ENCODE results near the gene TSPO2.

The TSPO2 gene, protein sequence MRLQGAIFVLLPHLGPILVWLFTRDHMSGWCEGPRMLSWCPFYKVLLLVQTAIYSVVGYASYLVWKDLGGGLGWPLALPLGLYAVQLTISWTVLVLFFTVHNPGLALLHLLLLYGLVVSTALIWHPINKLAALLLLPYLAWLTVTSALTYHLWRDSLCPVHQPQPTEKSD

DNA sequence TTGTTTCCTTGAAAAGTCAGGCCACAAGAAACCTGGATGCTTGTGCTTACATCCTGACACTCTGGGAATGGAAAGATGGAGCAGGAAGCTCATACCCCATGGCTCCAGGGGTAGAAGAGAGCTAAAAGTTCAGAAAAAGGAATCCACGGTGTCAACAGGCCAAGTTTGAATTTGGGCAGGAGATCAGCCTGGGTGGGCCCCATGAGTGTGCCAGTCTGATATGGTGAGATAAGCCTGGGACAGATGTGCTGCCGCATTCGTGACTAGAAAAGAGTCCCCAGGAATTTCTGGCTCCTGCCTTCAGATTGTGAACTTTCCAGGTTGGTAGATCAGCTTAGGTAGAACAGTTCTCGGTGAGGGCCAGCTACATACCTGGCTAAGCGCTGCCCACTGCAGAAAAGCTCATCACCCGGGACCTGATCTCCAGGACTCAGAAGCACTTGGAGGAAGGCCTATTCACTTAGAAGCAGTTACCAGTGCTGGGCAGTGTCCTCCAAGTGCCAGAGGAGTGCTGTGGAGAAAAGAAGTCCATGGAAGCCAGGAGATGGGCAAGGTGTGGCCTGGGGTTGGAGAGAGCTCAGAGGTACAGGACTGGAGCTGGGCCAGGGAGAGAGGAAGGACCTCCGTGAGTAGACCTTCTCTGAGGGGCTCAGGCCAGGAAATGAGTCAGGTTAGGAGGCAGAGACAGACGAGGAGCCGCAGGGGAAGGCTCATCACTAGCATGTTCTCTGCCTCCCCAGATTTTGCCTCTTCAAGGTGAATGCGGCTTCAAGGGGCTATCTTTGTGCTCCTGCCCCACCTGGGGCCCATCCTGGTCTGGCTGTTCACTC lies at the start of gene TSPO2:
TSPO2 (plus strand) TSS at position 242 of the 830 bp plus-strand sequence; CDS start at position 761, 519 bp downstream.
- DNase-seq (ENCODE audit: insufficient read length, low spot score) = no peak
- TF ChIP-seq, protein P1, sequence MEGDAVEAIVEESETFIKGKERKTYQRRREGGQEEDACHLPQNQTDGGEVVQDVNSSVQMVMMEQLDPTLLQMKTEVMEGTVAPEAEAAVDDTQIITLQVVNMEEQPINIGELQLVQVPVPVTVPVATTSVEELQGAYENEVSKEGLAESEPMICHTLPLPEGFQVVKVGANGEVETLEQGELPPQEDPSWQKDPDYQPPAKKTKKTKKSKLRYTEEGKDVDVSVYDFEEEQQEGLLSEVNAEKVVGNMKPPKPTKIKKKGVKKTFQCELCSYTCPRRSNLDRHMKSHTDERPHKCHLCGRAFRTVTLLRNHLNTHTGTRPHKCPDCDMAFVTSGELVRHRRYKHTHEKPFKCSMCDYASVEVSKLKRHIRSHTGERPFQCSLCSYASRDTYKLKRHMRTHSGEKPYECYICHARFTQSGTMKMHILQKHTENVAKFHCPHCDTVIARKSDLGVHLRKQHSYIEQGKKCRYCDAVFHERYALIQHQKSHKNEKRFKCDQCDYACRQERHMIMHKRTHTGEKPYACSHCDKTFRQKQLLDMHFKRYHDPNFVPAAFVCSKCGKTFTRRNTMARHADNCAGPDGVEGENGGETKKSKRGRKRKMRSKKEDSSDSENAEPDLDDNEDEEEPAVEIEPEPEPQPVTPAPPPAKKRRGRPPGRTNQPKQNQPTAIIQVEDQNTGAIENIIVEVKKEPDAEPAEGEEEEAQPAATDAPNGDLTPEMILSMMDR (IDR thresholded peaks at IDR 0.05; ENCODE audit: insufficient read depth, missing control alignments) = no peak
- FAIRE-seq = no peak

DNA sequence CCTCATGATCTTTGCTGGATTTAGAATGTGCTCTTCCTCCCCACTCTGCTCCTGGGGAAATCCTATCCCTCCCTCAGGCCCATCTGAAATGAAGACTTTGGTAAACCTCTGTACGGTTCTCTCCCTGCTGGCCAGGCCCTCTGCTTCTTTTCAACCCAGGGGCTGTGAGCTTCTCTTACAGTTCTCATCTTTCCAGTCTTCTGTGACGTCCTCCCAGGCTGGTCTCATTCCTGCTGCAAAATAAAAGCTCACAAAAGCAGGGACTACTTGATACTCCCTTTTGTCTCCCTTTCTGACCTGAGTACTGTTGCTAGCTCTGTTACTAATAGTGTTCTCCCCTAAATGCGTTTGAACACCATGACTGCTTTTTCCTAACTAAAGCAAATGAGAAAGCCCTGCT lies 49.5 kb upstream of the TSPO2 start:
- DNase-seq (ENCODE audit: insufficient read length, low spot score) = no peak
- TF ChIP-seq, protein P1 (IDR thresholded peaks at IDR 0.05; ENCODE audit: insufficient read depth, missing control alignments) = no peak
- FAIRE-seq = no peak

DNA sequence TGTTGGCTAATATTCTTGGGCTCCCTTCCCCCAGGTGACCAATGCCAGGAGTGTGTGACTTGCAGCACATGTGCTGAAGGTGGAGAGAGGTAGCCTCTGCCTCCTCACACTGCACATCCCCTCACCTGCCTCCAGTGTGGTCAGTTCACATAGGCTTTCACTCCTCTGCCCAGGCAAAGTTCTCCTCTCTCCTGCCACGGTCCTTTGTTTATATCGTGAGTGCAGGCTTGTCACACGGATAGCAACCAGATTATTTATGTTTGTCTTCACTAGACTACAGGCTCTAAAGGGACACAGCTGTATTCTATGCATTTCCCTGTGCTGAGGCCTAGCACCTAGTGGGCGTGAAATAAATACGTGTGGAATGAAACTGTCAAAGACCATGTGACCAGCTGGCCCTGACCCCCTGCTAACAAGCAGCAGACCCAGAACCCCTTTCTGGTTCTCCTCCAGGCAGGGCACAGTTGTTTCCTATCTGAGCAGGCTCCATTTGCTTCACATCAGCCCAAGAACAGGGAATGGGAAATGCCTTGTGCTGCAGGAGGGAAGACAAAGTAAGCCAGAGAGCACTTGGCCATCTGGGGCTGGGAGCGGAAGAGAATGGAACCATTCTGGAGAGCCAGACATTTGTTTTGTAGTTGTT lies 45.6 kb upstream of the TSPO2 start:
- FAIRE-seq (no peak), DNase-seq (ENCODE audit: insufficient read length, low spot score) (no peak)
- TF ChIP-seq, protein P1 (IDR thresholded peaks at IDR 0.05; ENCODE audit: insufficient read depth, missing control alignments) = no peak

DNA sequence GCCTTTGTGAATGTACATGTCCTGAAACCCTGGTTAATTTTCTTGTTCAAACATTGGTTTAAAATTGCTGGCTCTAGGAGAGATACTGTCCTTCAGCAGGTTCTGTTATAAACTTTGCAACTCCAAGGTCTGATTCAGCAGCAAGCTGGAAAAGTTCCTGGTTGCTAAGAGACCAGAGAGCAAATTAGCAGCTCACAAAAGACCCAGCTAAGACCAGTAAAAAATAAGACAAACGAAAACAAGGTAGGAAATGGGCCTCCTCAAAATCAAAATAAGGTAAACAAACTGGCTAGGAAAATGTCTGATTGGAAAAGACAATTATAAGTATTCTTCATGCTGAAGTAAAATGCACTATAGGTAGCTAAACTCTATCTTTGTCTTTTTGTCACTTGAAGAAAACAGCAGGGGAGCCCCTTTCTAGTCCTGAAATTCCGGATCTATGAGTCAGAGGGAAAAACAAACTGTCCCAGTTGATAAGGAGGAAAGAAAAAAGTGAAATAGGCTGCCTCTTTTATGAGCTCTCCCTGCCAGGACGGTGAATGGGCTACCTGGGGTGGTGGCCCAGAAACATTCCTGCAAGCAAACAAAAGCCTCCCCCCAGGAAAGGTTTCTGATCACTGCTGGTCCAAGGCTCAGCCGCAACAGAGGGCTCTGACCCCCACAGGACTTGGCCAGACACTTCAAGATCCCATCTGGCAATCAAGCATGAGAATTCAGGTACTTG lies 44.9 kb upstream of the TSPO2 start:
- FAIRE-seq (no peak), DNase-seq (ENCODE audit: insufficient read length, low spot score) (no peak)
- TF ChIP-seq, protein P1 (IDR thresholded peaks at IDR 0.05; ENCODE audit: insufficient read depth, missing control alignments) = no peak

DNA sequence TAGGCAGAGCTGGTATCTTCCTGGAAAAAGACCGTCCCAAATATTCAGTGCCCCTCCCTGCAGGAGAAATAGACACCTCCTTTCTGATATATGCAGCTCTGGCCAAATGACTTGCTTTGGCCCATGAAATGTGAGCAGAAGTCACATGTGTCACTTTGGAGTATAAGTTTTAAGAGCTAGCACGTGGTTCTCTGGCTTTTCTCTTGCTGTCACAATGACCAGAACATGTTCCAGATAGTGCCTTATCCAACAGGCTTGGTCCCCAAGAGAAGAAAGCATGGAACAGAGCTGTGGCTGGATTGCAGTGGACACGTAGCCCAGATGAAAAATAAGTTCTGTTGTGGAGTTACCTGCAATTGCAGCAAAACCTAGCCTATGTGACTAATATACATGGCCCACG lies 43.6 kb upstream of the TSPO2 start:
- no peak for FAIRE-seq
- TF ChIP-seq, protein P1 (IDR thresholded peaks at IDR 0.05; ENCODE audit: insufficient read depth, missing control alignments) = no peak
- DNase-seq (ENCODE audit: insufficient read length, low spot score) = no peak

DNA sequence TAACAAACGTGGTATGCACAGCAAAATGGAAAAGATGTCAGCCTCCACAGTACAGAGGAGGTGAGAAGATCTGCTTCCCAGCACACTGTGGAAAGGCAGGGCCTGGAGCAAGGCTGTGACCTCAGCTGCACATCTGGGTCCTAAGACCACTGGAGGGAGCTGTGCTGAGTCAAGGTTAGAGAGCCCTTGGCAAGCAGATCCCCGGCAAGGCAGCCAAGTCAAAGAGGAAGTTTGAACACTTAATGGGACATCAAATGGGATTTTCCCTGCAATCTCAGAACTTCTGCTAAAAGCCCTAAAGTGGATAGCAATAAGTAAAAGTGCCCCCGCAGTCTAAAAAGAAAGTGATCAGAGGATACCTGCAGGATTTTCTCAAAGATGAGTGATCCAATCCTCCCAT lies 42.7 kb upstream of the TSPO2 start:
- DNase-seq (ENCODE audit: insufficient read length, low spot score) = no peak
- TF ChIP-seq, protein P1 (IDR thresholded peaks at IDR 0.05; ENCODE audit: insufficient read depth, missing control alignments) = no peak
- FAIRE-seq = no peak
